SK-N-SH (cell line): ENCODE measurements around the gene R3HDM4. TPM values are rescaled to one million over a fixed set of nuclear protein-coding genes. Genes with fewer than 3 reads are reported as not detected.

ENCODE experiments used
- CTCF ChIA-PET: fragments of 300-600, 350-600 bp; formaldehyde crosslinking; extraction: SDS; loops from one replicate; lab custom pipeline; 2021; lab: Yijun Ruan, JAX
- POLR2A ChIA-PET: fragments of 350-600 bp; sonication (Branson Sonifier 250); formaldehyde crosslinking; extraction: SDS; loops from one replicate; lab custom pipeline; 2020; ENCODE audit warnings: antibody characterized with exemption, inconsistent platforms; lab: Yijun Ruan, JAX
- DNase-seq: peaks from one replicate; pipeline ENCODE4 v3.0.0; 2012
- H2AFZ ChIP-seq: fragments of 200-600 bp; sonication (generic); 2 replicates; pipeline ENCODE4 v1.8.1; 2016; ENCODE audit warnings: antibody characterized with exemption, mild to moderate bottlenecking, low read depth
- H3F3A ChIP-seq: fragments of 200-600 bp; sonication (generic); replicated peaks from 2 replicates; pipeline ENCODE3; 2016; ENCODE audit warnings: antibody characterized with exemption, mild to moderate bottlenecking; ENCODE audit not compliant: insufficient read depth
- H3K27ac ChIP-seq, 2 experiments: fragments of 200-500 bp in 1 of 2; fragments of 200-600 bp in 1 of 2; sonication (Bioruptor generic) in 1 of 2; sonication (generic), shearing (Covaris generic) in 1 of 2; 2 replicates each; pipeline versions ENCODE4 v1.5.1 to v1.6.1; 2014 to 2016; ENCODE audit warnings: low read depth in 2 of 2, inconsistent platforms in 1 of 2, low read length in 1 of 2, mild to moderate bottlenecking in 1 of 2, mixed read lengths in 1 of 2
- H3K27me3 ChIP-seq: fragments of 200-600 bp; sonication (generic), shearing (Covaris generic); 2 replicates; pipeline ENCODE4 v1.6.1; 2016; ENCODE audit warnings: mixed run types; ENCODE audit not compliant: insufficient read depth
- H3K36me3 ChIP-seq, 2 experiments: fragments of 200-500 bp in 1 of 2; fragments of 200-600 bp in 1 of 2; sonication (Bioruptor generic) in 1 of 2; sonication (generic) in 1 of 2; replicated peaks in 1 of 2; 2 replicates each; pipeline versions ENCODE3 to v1.5.1; 2014 to 2016; ENCODE audit warnings: low read length in 1 of 2, mild to moderate bottlenecking in 1 of 2; ENCODE audit not compliant: insufficient read depth in 2 of 2, control insufficient read depth in 1 of 2
- H3K4me1 ChIP-seq, 2 experiments: fragments of 200-500 bp in 1 of 2; fragments of 200-600 bp in 1 of 2; sonication (Bioruptor generic) in 1 of 2; sonication (generic), shearing (Covaris generic) in 1 of 2; 2 replicates each; pipeline versions ENCODE4 v1.5.1 to v1.6.1; 2014 to 2016; ENCODE audit warnings: low read depth in 1 of 2, low read length in 1 of 2, mixed run types in 1 of 2; ENCODE audit not compliant: insufficient read depth in 2 of 2, control insufficient read depth in 1 of 2
- H3K4me2 ChIP-seq: fragments of 200-600 bp; sonication (generic), shearing (Covaris generic); 2 replicates; pipeline ENCODE4 v1.6.1; 2017; ENCODE audit warnings: mixed run types
- H3K4me3 ChIP-seq, 2 experiments: fragments of 200-500 bp in 1 of 2; fragments of 200-600 bp in 1 of 2; sonication (Bioruptor generic) in 1 of 2; sonication (generic), shearing (Covaris generic) in 1 of 2; 2 replicates each; pipeline versions ENCODE4 v1.5.1 to v1.8.1; 2014 to 2016; ENCODE audit warnings: low read depth in 2 of 2, inconsistent platforms in 1 of 2, low read length in 1 of 2, mild to moderate bottlenecking in 1 of 2, mixed read lengths in 1 of 2, moderate library complexity in 1 of 2
- H3K79me2 ChIP-seq: fragments of 200-600 bp; sonication (generic); 2 replicates; pipeline ENCODE4 v1.8.1; 2017; ENCODE audit warnings: mild to moderate bottlenecking; ENCODE audit not compliant: insufficient read depth
- H3K9ac ChIP-seq: fragments of 200-600 bp; sonication (generic); 2 replicates; pipeline ENCODE4 v1.6.1; 2017; ENCODE audit warnings: mixed run types
- H3K9me2 ChIP-seq: fragments of 200-600 bp; sonication (generic); 2 replicates; pipeline ENCODE4 v1.6.1; 2017; ENCODE audit warnings: mixed run types
- H3K9me3 ChIP-seq: fragments of 200-600 bp; sonication (generic); 2 replicates; pipeline ENCODE4 v1.6.1; 2017; ENCODE audit warnings: mixed run types, mild to moderate bottlenecking, moderate library complexity
- H4K20me1 ChIP-seq: fragments of 200-600 bp; sonication (generic); 2 replicates; pipeline ENCODE4 v1.6.1; 2017; ENCODE audit warnings: mild to moderate bottlenecking, mixed run types; ENCODE audit not compliant: insufficient read depth
- ELF1 ChIP-seq: IDR thresholded peaks from 2 replicates; pipeline ENCODE4 v1.4.0; 2012
- EP300 ChIP-seq, 2 experiments: IDR thresholded peaks; 2 replicates each; pipeline versions ENCODE4 v1.4.0 to v1.6.1; 2012; ENCODE audit warnings: borderline replicate concordance in 1 of 2, low read depth in 1 of 2, low read length in 1 of 2
- FOXJ3 ChIP-seq: sonication (generic); formaldehyde crosslinking; IDR thresholded peaks from 2 replicates; pipeline ENCODE4 v1.5.1; 2020; ENCODE audit warnings: mild to moderate bottlenecking, missing genetic modification reagents
- FOXM1 ChIP-seq: IDR thresholded peaks from 2 replicates; pipeline ENCODE4 v1.4.0; 2012; ENCODE audit warnings: low read depth, mild to moderate bottlenecking
- GABPA ChIP-seq: IDR thresholded peaks from 2 replicates; pipeline ENCODE4 v1.4.0; 2012; ENCODE audit warnings: low read depth, mild to moderate bottlenecking
- MAX ChIP-seq: IDR thresholded peaks from 2 replicates; pipeline ENCODE4 v1.4.0; 2012; ENCODE audit warnings: low read depth
- MXI1 ChIP-seq: IDR thresholded peaks from 2 replicates; pipeline ENCODE4 v1.6.1; 2012; ENCODE audit warnings: mild to moderate bottlenecking, low read depth, low read length, improper control_type of control experiment
- NRF1 ChIP-seq: IDR thresholded peaks from 2 replicates; pipeline ENCODE4 v1.6.1; 2012; ENCODE audit warnings: low read depth, mild to moderate bottlenecking, low read length
- PBX3 ChIP-seq: IDR thresholded peaks from 2 replicates; pipeline ENCODE4; 2012
- REST ChIP-seq: IDR thresholded peaks from 2 replicates; pipeline ENCODE4 v1.6.1; 2012; ENCODE audit warnings: mild to moderate bottlenecking, low read depth, low read length, moderate library complexity
- RFX5 ChIP-seq: IDR thresholded peaks from 2 replicates; pipeline ENCODE4 v1.6.1; 2012; ENCODE audit warnings: mild to moderate bottlenecking, improper control_type of control experiment, low read length
- RXRA ChIP-seq: IDR thresholded peaks from 2 replicates; pipeline ENCODE4 v1.4.0; 2012; ENCODE audit warnings: low read depth, mild to moderate bottlenecking, borderline replicate concordance
- SIN3A ChIP-seq: IDR thresholded peaks from 2 replicates; pipeline ENCODE4 v1.6.1; 2012; ENCODE audit warnings: low read depth, mild to moderate bottlenecking, low read length, moderate library complexity, borderline replicate concordance
- SMC3 ChIP-seq: IDR thresholded peaks from 2 replicates; pipeline ENCODE4 v1.6.1; 2012; ENCODE audit warnings: low read depth, low read length, improper control_type of control experiment
- TAF1 ChIP-seq: IDR thresholded peaks from 2 replicates; pipeline ENCODE4 v1.6.1; 2012; ENCODE audit warnings: low read depth, mild to moderate bottlenecking, low read length, moderate library complexity, borderline replicate concordance
- TCF12 ChIP-seq: IDR thresholded peaks from 2 replicates; pipeline ENCODE4 v1.4.0; 2012
- TEAD4 ChIP-seq: IDR thresholded peaks from 2 replicates; pipeline ENCODE4 v1.4.0; 2012; ENCODE audit warnings: mild to moderate bottlenecking, borderline replicate concordance; ENCODE audit not compliant: insufficient read depth
- USF2 ChIP-seq: fragments of 150-350 bp; IDR thresholded peaks from 2 replicates; pipeline ENCODE4 v1.6.1; 2017; ENCODE audit warnings: antibody characterized with exemption, low read length, low read depth, borderline replicate concordance
- YY1 ChIP-seq: IDR thresholded peaks from 2 replicates; pipeline ENCODE4 v1.4.0; 2012; ENCODE audit warnings: low read depth, mild to moderate bottlenecking
- ZBTB33 ChIP-seq: IDR thresholded peaks from 2 replicates; pipeline ENCODE4 v1.4.0; 2012; ENCODE audit warnings: low read depth, borderline replicate concordance
- WGBS: methylation state at CpG from one replicate; pipeline ENCODE4 v1.1.6; 2017; ENCODE audit warnings: low lambda C conversion rate; 5-methylcytosine and 5-hydroxymethylcytosine counted together
- polyA plus RNA-seq, 3 experiments: library from polyadenylated mRNA; depleted of rRNA; stranded (reverse); fragments of >200 nt; gene quantifications; 2 replicates each; pipeline ENCODE4 v1.2.3, GENCODE V29; 2012

R3HDM4 gene
- polyA plus RNA-seq, 1 of the 3 experiments (the other 2 are of a cell fraction): 39.2 TPM

GRCh38 chr19:881385-882071, 31.5 kb downstream of the R3HDM4 start (continued):
- TF ChIP-seq ZBTB33: no peak
- no peak for TF ChIP-seq EP300 (IDR thresholded peaks at IDR 0.05; ENCODE audit: borderline replicate concordance in 1 of 2, low read depth in 1 of 2, low read length in 1 of 2)
- TF ChIP-seq TAF1: no peak
- TF ChIP-seq, all 33 proteins: peak for 0

- Histone ChIP-seq H3K9ac (no peak overlapping the region), H3K9me2 (no peaks in the 10 kb centered on the region), H3F3A (no peaks in the 10 kb centered on the region), H3K27me3 (no peaks in the 10 kb centered on the region), H3K9me3 (no peaks in the 10 kb centered on the region), H3K4me3 (no peak overlapping the region), H3K36me3 (peaks cover 7 to 56% of the 10 kb centered on the region in 2 experiments), H4K20me1 (no peaks in the 10 kb centered on the region), H3K4me2 (no peak overlapping the region), H3K27ac (no peak overlapping the region), H3K79me2 (no peaks in the 10 kb centered on the region), H3K4me1 (no peaks in the 10 kb centered on the region; a peak in 1 of 4 replicates), H2AFZ (no peak overlapping the region)
- DNase-seq: no peak
- CTCF ChIA-PET: interaction anchor here (1.1 to 3.9 kb wide), 2 partner anchors 16 to 103 kb away, joined by 3 to 12 read pairs; no protein-coding TSS in a partner anchor
- POLR2A ChIA-PET: no interaction called here
- WGBS: 96% methylated on average over 28 of the region's 37 CpGs
- no peak for TF ChIP-seq GABPA
- no peak for TF ChIP-seq ELF1
- TF ChIP-seq USF2: no peak
- no peak for TF ChIP-seq TAF1
- no peak for TF ChIP-seq MAX
- TF ChIP-seq SIN3A: no peak
- TF ChIP-seq TCF12: no peak
- no peak for TF ChIP-seq YY1
- TF ChIP-seq REST: no peak
- no peak for TF ChIP-seq RFX5
- TF ChIP-seq SMC3: no peak
- no peak for TF ChIP-seq NRF1
- TF ChIP-seq MXI1: no peak
- no peak for TF ChIP-seq PBX3
- TF ChIP-seq ZBTB33: no peak
- no peak for TF ChIP-seq RXRA
- TF ChIP-seq TEAD4: no peak
- TF ChIP-seq FOXM1: no peak
- no peak for TF ChIP-seq FOXJ3 (CRISPR knock-in tag)
Observed at GRCh38 chr19:879711-880438, 33.1 kb downstream of the R3HDM4 start.
